Left forelimb (tissue), 1 donor: ENCODE measurements around the gene CORO7.
"Not testable (repeated sequence)": the region's sequence is repeated elsewhere in the genome, so short reads cannot be mapped to it uniquely, and the experiment has no call there.

Experiments used
- DNase-seq: peaks from one replicate; pipeline ENCODE4 v3.0.0-alpha.2; 2018; ENCODE audit warnings: low spot score

Gene CORO7

DNA sequence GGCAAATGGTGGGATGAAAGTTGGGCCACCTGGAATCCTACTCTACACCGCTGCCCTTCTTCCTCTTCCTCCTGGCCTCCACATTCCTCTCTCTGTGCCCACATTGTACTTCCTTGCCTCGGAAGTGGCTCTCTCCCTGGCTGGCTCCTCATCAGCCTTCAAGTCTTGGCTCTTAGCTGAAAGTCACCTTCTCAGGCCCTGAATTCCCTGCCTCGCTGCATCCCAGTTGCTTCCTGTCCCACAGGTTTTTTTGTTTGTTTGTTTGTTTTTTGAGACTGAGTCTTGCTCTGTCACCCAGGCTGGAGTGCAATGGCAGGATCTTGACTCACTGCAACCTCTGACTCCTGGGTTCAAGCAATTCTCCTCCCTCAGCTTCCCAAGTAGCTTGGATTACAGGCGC is 62.7 kb downstream of the CORO7 start:
- DNase-seq = no peak

DNA sequence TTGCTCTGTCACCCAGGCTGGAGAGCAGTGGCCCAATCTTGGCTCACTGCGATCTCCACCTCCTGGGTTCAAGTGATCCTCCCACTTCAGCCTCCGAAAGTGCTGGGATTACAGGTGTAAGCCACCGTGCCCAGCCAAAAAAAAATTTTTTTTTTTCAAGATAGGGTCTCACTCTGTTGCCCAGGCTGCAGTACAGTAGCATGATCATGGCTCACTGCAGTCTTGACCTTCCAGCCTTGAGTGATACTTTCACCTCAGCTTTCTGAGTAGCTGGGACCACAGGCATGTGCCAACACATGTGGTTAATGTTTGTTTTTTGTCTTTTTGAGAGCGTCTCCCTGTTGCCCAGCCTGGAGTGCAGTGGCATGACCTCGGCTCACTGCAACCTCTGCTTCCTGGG is 63.6 kb downstream of the CORO7 start:
- no peak for DNase-seq

DNA sequence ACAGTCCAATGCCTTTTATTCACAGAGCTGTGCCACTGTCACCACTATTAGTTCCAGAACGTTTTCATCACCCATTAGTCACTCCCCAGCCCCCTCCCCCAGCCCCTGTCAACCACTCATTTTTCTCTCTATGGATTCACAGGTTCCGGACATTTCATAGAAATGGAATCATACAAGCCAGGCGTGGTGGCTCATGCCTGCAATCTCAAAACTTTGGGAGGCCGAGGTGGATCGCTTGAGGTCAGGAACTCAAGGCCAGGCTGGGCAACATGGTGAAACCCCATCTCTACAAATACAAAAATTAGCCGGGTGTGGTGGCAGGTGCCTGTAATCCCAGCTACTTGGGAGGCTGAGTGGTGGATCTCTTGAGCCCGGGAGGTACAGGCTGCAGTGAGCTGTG is 64.5 kb downstream of the CORO7 start:
- DNase-seq = no peak

DNA sequence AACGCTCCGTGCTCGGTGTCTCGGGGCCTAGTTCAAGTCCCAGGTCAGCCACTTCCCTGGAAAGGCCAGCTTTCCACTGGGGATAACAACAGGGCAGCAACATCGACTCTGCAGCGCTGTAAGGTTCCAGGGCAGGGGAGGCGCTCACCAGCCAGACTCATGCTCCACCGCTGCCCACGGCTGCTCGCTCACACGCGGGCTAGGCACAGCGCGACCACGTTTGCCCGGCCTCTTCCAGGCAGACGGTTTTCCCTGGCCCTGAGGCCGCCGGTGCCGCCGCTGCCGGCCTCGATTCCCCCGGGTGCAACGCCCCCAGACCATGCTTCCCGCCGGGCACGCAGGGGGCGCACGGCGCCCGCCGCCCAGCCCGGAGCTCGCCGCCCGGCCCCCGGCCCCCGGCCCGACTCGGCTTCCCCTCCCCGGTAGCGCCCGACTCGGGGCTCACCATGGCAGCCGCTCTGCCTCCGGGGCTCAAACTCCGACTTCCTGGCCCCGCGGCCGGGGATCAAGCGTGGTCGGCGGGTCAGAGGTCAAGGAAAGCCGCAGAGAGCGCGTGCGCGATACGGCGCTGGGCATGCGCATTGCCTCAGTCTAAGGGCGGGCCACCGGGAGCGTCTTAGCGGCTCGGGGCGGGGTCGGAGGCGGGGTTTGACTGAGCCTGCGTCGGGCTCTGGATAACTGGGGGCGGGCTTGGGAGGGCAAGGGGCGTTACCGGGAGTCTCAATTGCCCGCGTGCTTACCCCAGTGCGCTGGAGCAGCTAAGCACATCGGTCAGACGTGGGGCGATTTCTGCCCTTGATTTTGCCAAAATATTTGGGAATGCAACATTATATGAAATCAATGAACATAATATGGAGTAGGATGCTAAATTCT is 65.4 kb downstream of the CORO7 start, which contains the start of gene PAM16:
Gene PAM16 (minus strand): TSS at position 535 of the 873 bp plus-strand sequence. CDS start 87 bp downstream, at position 448.
- peak; percentile 97 for DNase-seq

DNA sequence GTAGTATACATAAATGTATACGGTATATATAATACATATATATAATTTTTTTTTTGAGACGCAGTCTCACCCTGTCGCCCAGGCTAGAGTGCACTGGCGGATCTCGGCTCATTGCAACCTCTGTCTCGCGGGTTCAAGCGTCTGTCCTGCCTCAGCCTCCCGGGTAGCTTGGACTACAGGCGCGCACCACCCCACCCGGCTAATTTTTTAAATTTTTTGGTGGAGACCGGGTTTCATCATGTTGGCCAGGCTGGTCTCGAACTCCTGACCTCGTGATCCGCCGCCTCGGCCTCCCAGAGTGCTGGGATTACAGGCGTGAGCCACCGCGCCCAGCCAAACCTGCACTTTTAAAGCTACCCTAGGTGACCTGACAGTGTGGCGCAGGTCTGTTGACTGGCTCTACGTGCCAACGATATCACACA is 66.0 kb downstream of the CORO7 start:
- no peak for DNase-seq

DNA sequence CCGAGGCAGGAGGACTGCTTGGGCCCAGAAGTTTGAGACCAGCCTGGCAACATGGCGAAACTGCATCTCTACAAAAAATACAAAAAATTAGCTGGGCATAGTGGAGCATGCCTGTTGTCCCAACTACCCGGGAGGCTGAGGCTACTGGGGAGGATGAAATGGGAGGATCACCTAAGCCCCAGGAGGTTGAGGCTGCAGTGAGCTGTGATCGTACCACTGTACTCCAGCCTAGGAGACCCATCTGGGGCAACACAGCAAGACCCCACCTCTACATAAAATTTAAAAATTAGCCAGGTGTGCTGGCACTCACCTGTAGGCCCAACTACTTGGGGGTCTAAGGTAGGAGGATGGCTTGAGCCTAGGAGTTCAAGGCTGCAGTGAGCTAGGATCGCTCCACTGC is 67.1 kb downstream of the CORO7 start:
- DNase-seq = no peak

DNA sequence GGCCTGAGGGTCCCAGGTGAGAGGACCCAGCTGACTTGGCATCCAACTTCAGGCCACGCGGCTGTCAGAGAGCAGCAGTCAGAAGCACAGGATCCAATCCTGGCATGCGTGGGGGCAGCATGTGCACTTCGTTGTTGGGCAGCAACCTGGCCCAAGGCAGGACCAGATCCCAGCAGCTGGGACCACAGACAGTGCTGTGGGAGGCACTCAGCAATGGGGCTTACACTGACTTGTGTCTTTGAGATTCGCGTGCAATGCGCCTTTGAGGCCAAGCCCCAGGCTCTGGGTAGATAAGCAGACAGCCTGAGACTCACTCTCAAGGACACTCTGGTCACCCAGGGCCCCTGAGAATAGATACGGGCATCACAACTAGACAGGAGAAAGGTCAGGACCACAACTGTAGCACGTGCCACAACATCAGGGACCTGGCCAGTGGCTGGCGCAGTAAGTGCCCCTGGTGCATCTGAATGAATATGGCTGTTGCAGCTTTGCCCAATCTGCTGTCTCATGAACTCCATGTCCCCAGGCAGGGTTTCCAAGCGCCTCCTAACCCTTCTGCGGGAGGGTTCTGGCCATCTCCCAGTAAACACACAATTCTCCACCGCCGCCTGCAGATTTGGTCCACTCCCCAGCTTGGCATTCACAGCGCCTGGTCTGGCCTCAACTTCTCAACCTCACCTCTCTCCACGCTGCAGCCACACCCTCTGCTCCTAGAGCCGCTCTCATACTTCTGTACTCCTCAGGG is 68.5 kb downstream of the CORO7 start:
- no peak for DNase-seq

DNA sequence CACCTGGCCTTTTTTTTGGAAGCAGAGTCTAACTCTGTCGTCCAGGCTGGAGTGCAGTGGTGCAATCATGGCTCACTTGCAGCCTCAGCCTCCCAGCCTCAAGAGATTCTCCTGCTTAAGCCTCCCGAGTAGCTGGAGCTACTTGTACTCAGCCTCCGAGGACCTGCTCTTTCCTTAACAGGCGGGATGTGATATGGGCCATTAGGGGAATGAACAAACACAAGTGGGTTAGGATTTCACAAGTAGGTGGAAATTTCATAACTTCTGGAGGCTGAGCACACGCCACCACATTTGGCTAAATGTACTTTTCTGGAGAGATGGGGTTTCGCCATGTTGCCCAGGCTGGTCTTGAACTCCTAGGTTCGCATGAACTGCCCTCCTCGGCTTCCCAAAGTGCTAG is 69.4 kb downstream of the CORO7 start:
- DNase-seq = no peak

DNA sequence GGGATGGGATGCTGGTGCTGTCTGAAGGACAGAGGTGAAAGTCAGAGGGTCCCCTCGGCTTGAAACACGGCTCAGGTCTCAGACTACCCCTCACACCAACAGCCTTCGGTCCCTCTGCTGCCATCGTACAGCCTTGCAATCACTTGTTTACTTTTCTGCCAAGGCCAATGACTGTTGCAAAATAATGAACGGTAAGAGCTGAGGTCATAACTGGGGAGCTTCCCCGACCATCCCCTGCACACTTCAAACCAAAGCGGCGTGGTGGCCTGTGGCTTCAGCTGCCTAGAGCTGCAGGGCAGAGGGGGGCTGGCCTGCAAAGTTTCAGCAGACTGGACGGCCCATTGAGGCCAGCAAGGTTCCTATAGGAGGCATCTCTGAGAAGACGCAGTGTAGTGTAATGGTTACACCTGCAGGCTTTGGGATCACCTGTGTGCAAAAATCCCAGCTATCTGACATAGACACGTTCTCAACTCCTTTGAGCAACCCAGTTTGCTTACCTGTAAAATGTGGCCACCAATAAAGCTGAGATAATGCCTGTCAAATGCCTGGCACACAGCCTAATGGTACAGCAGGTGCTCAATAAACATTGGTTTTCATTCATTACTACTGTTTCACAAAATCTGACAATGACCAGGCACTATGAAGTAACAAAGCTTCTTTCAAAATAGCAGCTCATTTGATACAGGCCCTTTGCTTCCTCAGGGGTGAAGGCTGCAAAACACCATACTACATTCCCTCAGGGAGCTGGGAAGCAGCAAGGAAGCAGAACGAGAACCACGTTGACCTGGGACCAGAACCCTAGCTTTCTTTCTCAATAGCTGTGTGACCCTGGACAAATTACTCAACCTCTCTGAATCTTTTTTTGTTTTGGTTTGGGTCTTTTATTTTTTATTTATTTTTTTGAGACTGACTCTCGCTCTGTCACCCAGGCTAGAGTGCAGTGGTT is 70.3 kb downstream of the CORO7 start:
- DNase-seq = no peak

DNA sequence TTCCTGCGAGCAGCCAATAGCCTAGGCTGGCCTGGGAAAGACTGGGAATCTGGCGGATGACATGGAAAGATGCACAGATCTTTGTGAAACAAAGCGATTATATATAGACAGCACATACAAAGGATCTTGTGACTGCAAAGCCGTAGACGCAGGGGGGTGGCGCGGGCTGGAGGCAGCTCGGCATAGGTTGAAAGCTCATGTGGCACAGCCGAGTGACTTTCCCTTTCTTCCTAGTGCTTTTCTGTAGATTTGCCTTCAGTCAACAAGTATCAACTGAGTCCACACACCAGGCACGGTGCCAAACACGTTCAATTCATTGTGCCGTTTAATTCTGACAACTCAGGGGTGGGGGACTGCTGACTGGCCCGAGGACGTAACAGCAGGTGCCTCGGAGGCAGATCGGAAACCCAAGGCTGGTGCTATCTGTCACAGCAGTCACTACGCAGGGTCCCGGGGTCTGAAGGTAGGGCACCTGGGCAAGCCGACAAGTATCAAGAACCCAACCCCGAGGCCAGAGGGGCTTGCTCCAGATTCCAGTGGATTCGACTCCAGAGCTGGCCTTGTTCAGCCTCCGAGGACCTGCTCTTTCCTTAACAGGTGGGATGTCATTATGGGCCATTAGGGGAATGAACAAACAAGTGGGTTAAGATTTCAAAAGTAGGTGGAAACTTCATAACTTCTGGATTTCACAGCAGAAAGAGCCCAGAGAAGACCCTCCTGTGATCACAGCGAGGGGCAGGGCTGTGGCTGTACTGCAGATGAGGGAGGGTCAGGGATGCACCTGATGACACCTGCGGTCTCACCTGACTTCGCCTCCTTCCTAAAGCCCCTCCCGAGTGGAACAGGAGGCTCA is 71.2 kb downstream of the CORO7 start:
- DNase-seq = no peak

DNA sequence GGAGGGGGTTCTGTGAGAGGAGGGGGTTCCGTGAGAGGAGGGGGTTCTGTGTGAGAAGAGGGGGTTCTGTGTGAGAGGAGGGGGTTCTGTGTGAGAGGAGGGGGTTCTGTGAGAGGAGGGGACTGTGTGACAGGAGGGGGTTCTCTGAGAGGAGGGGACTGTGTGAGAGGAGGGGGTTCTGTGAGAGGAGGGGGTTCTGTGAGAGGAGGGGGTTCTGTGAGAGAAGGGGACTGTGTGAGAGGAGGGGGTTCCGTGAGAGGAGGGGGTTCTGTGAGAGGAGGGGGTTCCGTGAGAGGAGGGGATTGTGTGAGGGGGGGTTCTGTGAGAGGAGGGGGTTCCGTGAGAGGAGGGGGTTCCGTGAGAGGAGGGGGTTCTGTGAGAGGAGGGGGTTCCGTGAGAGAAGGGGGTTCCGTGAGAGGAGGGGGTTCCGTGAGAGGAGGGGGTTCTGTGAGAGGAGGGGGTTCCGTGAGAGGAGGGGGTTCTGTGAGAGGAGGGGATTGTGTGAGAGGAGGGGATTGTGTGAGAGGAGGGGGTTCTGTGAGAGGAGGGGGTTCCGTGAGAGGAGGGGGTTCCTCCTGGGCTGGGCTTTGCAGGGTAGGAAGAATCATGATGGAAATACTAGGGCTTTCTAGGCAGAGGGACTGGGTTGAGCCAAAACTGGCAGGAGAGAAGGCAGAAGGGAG is 72.0 kb downstream of the CORO7 start:
- not testable (repeated sequence) for DNase-seq

DNA sequence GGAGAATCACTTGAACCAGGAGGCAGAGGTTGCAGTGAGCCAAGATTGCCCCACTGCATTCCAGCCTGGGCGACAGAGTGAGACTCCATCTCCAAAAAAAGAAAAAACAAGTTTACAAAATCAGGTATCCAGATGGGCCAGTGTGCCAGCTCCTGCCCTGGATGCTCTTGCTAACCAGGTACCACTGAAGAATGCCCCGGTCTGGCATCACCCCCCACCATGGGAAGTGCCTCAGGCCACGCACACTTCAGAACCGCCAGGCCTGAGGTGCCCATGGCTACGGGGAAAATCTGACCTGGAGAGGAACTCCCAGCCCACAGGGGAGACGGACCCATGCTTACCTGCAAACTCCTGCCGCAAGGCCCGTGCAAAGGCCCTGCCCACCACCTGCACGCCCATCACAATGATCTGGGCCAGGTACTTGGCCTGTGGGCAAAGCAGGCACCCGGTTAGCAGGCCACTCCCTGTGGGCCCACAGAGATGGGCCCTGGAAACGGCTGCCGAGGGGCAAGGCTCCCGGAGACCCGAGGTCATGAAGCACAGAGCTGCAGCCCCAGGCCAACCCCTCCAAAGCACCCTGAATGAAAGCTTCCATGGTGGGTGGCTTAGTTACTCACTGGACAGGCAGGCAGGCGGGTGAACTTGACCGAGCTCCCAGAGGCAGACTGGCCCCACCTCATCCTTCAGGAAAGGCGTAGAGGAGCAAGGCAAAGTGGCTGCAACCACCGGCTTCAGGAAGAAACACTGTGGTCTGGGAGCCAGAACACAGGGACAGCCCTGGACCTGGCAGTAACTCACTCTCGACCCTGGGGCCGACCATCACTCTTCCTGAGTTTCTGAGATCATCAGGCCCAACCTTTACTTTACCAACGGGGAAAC is 73.3 kb downstream of the CORO7 start:
- no peak for DNase-seq

DNA sequence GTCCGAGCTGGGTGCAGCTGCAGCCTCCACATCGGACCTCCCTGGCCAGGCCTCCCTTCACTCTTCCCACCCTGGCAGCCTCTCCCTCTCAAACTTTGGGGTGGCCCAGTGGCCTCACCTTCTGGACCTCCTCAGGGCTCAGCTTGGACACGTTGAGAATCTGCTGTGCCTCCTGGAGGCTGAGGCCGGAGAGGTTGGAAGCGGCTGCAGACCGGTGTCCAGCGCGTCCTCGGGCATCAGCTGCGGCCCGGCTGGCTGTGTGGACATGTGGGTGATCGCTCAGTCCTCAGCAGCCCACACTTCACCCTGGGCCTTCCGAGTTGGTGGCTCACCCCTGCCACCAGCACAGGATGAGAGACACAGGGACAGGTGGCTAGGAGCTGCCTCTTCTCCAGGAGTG is 75.1 kb downstream of the CORO7 start:
- DNase-seq = no peak

DNA sequence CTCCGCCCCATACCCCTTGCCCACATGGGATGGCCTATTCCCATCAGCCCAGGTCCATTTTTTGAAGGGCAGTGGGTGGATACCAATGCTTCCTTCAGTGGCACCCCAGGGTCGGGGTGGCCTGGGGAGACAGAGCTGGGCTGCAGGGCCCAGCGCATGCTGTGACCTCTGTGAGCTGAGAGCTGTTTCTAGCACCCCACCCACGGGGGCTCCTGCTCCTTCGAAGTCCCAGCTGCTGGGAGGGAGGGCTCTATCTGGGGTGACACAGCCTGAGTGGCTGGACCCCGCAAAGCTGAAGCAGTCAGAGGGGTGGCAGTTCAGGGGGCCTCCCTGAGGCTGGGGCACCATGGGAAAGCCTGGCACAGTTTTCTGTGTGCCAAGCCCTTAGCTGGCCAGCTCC is 76.0 kb downstream of the CORO7 start:
- no peak for DNase-seq

DNA sequence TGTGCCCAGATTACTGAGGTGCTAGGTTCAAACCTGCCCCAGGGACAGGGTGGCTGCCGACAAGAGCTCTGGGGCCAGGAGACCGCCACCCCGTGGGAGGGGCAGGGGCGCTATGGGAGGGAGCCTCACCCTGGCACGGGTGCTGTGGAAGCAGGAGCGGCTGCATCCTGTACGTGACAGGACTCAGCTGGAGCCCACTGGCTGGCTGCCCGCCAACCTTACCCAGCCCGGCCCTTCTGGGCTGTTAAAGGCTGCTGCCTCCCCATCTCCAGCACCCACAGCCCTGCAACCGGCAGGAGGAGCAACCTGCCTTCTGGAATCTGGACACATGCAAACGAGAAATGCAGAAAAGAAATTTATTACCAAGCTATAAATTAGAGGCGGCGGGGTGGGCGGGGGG is 76.5 kb downstream of the CORO7 start:
- no peak for DNase-seq

DNA sequence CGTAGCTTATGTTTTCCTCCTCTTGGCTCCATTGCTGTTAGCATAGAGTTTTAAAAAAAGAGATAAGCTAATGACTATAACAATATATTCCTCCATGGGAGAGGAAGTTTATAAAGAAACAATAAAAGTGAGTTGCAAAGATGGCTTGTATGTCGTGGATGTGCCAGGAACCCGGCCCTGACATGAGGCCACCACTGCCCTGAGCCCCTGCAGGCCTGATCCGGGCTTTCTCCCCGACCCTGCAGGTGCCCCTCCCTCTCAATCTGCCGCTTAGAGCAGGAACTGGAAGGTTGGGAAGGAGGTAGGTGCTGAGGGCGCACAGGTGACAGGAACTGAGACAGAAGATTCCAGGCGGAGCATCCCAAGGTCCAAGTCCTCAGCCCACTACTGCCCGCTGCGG is 76.9 kb downstream of the CORO7 start:
- DNase-seq = no peak

DNA sequence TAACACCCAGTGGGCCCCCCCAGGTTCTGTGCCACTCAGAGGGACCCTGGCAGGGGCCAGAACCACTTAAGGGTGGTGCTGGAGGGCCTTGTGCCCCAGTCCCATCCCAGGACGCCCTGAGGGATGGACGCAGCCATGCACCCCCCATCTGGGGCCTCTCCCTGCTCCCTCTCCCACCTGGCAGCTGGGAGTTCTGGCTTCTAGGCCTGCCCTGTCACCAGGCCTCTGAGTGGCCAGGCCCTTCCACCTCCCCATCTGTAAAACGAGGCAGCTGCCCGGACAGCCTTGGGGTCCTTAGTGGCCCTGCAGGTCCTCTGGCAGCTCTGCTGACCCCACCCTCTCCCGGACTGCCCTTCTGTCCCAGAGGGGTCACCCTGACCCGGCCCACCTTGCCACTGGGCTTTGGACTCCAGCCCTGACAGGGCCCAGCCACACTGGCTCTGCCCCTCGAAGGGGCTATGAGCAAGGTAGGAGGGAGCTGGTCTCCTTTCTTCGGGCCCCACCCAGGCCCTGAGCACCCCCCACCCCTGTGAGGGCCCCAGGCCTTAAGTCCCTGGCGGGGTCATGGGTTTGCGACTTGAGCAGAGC is 77.6 kb downstream of the CORO7 start:
- no peak for DNase-seq

DNA sequence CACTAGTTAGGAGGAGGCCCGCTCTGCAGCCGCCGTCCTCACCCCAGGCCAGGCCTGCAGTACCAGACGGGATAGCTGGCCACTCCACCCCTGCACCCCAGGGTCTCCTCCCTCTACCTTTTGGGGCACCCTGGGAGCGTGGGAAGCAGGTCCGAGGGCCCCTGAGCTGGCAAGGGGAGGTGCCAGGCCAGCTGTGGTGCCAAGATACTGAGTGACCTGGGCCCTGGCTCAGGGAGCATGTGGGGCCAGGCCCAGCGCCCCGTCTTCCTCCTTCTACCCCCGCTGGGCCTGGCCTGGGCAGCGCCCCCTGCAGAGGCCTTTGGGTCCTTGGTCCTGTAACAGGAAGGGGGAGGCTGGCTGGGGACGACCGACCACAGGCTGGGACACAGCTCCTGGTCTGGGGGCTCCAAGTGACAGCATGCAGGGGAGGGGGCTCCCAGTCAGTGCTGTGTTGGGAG is 78.2 kb downstream of the CORO7 start:
- no peak for DNase-seq

DNA sequence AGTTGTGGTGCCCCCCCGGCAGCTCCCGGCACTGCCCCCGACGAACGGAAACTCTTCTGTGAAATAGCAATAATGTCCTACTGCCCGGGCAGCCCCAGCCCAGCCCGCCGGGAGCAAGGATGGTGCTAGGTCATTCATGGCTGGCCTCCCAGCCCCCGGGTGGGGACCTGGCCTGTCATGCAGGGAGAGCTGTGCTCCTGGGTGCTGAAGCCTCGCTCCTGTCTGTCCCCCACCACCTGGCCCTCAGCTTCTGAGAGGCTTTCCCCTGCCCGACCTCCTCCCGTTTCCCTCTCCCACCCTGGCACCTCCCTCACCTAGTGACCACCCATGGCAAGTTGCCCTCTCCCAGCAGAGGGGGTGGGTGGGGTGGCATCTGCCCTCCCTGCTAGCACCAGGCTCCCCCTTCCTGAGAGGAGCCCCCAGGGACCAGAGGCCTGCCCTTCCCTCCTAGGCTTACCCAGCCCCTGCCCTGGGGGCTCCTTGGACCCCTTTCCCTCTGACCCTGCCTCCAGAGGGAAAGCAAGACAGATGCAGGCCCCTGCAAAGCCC is 78.8 kb downstream of the CORO7 start:
- no peak for DNase-seq
